MCF 10A (cell line): ENCODE measurements around the gene ULK3. TPM values are rescaled to one million over a fixed set of nuclear protein-coding genes. Genes with fewer than 3 reads are reported as not detected.

Experiments used
- BruUV-seq: library from RNA; stranded (reverse); fragments of 400-500 nt; replicated peaks from 2 replicates; lab custom pipeline; 2021; lab: Mats Ljungman, UMichigan
- CTCF ChIA-PET: fragments of 300-600 bp; sonication (Branson Sonifier 250); formaldehyde crosslinking; extraction: SDS; loops from one replicate; lab custom pipeline; 2021; ENCODE audit warnings: antibody characterized with exemption, inconsistent platforms; lab: Yijun Ruan, JAX
- POLR2A ChIA-PET: fragments of 300-600, 350-650 bp; sonication (Branson Sonifier 250); formaldehyde crosslinking; extraction: SDS; loops from one replicate; lab custom pipeline; 2020; ENCODE audit warnings: antibody characterized with exemption, inconsistent platforms; lab: Yijun Ruan, JAX
- DNase-seq: peaks from one replicate; pipeline ENCODE4 v3.0.0-alpha.2; 2018; ENCODE audit not compliant: unreplicated experiment
- H3K27ac Mint-ChIP-seq: one replicate; pipeline ENCODE4 v1.8.0; 2022; ENCODE audit warnings: mild to moderate bottlenecking, low read depth, mixed read lengths; ENCODE audit not compliant: unreplicated experiment
- H3K27me3 Mint-ChIP-seq: one replicate; pipeline ENCODE4 v1.8.0; 2022; ENCODE audit warnings: mixed read lengths; ENCODE audit not compliant: insufficient read depth, unreplicated experiment
- H3K36me3 Mint-ChIP-seq: one replicate; pipeline ENCODE4 v1.8.0; 2022; ENCODE audit warnings: mild to moderate bottlenecking, moderate library complexity, mixed read lengths; ENCODE audit not compliant: insufficient read depth, unreplicated experiment
- H3K4me1 Mint-ChIP-seq: one replicate; pipeline ENCODE4 v1.8.0; 2022; ENCODE audit warnings: mixed read lengths; ENCODE audit not compliant: insufficient read depth, unreplicated experiment
- H3K4me3 Mint-ChIP-seq: one replicate; pipeline ENCODE4 v1.8.0; 2022; ENCODE audit warnings: mild to moderate bottlenecking, moderate library complexity, mixed read lengths; ENCODE audit not compliant: unreplicated experiment
- H3K9me3 Mint-ChIP-seq: one replicate; pipeline ENCODE4 v1.8.0; 2022; ENCODE audit warnings: mixed read lengths; ENCODE audit not compliant: unreplicated experiment
- CTCF ChIP-seq: fragments of 200-600 bp; IDR thresholded peaks from one replicate; pipeline ENCODE4 v1.8.0; 2022; ENCODE audit warnings: antibody characterized with exemption, mild to moderate bottlenecking; ENCODE audit not compliant: unreplicated experiment
- intact Hi-C: fragments of 100-400 bp; cut with micrococcal nuclease; formaldehyde crosslinking; loops from 2 replicates; pipeline ENCODE4 v1.14.1; 2022
- total RNA-seq: library from RNA; stranded (reverse); gene quantifications from 2 replicates; pipeline ENCODE4 v1.2.3, GENCODE V29; 2022

ULK3 gene
- total RNA-seq, 1 experiment from 2014 or later: 27.6 TPM

GRCh38 chr15:74838746-74839525 lies 4.0 kb downstream of the ULK3 start:
- Mint-ChIP-seq H3K4me1 (peaks cover 6% of the 10 kb centered on the region), H3K4me3 (no peak overlapping the region), H3K36me3 (peaks cover 19% of the 10 kb centered on the region), H3K27ac (no peak overlapping the region), H3K27me3 (no peaks in the 10 kb centered on the region), H3K9me3 (no peaks in the 10 kb centered on the region)
- DNase-seq: no peak
- BruUV-seq: no TSS peak
- ChIA-PET POLR2A (no interaction called here), CTCF (interaction anchor here (1.0 to 1.6 kb wide), 2 partner anchors 67 to 111 kb away, joined by 4 read pairs; no protein-coding TSS in a partner anchor)
- TF ChIP-seq CTCF: no peak
- intact Hi-C loops: no loop called here

GRCh38 chr15:74838137-74838516 lies 4.8 kb downstream of the ULK3 start:
- Mint-ChIP-seq H3K4me3 (no peak overlapping the region), H3K4me1 (peaks cover 6% of the 10 kb centered on the region), H3K9me3 (no peaks in the 10 kb centered on the region), H3K27ac (no peak overlapping the region), H3K27me3 (no peaks in the 10 kb centered on the region), H3K36me3 (peaks cover 18% of the 10 kb centered on the region)
- POLR2A ChIA-PET: no interaction called here
- DNase-seq: no peak
- CTCF ChIA-PET: interaction anchor here (1.0 to 1.6 kb wide), 2 partner anchors 67 to 112 kb away, joined by 4 read pairs; no protein-coding TSS in a partner anchor
- no TSS peak for BruUV-seq
- intact Hi-C loops: no loop called here
- TF ChIP-seq CTCF: no peak

GRCh38 chr15:74837482-74838136 lies 5.3 kb downstream of the ULK3 start:
- Mint-ChIP-seq H3K4me3 (no peak overlapping the region), H3K36me3 (peaks cover 18% of the 10 kb centered on the region), H3K27me3 (no peaks in the 10 kb centered on the region), H3K4me1 (peaks cover 6% of the 10 kb centered on the region), H3K9me3 (no peaks in the 10 kb centered on the region), H3K27ac (no peak overlapping the region)
- DNase-seq: no peak
- no peak for TF ChIP-seq CTCF
- intact Hi-C loops: no loop called here
- no TSS peak for BruUV-seq
- CTCF ChIA-PET: interaction anchor here (0.6 to 1.6 kb wide), 5 partner anchors 61 to 113 kb away, joined by 3 to 7 read pairs (median 3); no protein-coding TSS in a partner anchor
- POLR2A ChIA-PET: no interaction called here

- CTCF ChIA-PET: interaction anchor here (0.6 to 1.6 kb wide), 6 partner anchors 13 to 159 kb away, joined by 3 to 7 read pairs (median 3); no protein-coding TSS in a partner anchor
- DNase-seq: no peak
- H3K9me3 Mint-ChIP-seq: no peaks in the 10 kb centered on the region
- H3K4me3 Mint-ChIP-seq: no peak overlapping the region
- H3K36me3 Mint-ChIP-seq: peaks cover 18% of the 10 kb centered on the region
- no peak overlapping the region for H3K27ac Mint-ChIP-seq
- no TSS peak for BruUV-seq
- H3K27me3 Mint-ChIP-seq: no peaks in the 10 kb centered on the region
- H3K4me1 Mint-ChIP-seq: peaks cover 6% of the 10 kb centered on the region
- POLR2A ChIA-PET: no interaction called here
- intact Hi-C loops: no loop called here
- no peak for TF ChIP-seq CTCF
Observed at GRCh38 chr15:74836846-74837245, 6.1 kb downstream of the ULK3 start.
